Left lung (tissue), 10 donors: ENCODE data around the gene GATC. TPM values are rescaled to one million over a fixed set of nuclear protein-coding genes. Genes with fewer than 3 reads are reported as not detected.

ENCODE experiments used
- ATAC-seq: fragments of 200-7000 bp; cut with Tn5 transposase; one replicate; pipeline ENCODE4 v1.9.1; 2020; ENCODE audit warnings: moderate library complexity
- DNase-seq, 4 donors: peaks; one replicate each; pipeline ENCODE4 v3.0.0-alpha.2; 2013 to 2020
- H3K27ac ChIP-seq, 2 donors: fragments of 200-600 bp; sonication (generic) in 1 of 2; one replicate each; pipeline versions ENCODE4 v1.5.0 to v1.8.0; 2020 to 2021
- H3K27me3 ChIP-seq, 2 donors: fragments of 200-600 bp; sonication (generic) in 1 of 2; one replicate each; pipeline versions ENCODE4 v1.5.0 to v1.8.0; 2020 to 2021
- H3K36me3 ChIP-seq, 2 donors: fragments of 200-600 bp; sonication (generic) in 1 of 2; one replicate each; pipeline versions ENCODE4 v1.5.0 to v1.8.0; 2020 to 2021
- H3K4me1 ChIP-seq, 2 donors: fragments of 200-600 bp; one replicate each; pipeline ENCODE4 v1.8.0; 2021
- H3K4me3 ChIP-seq, 2 donors: fragments of 200-600 bp; sonication (generic) in 1 of 2; one replicate each; pipeline versions ENCODE4 v1.5.0 to v1.8.0; 2020 to 2021; ENCODE audit warnings: mild to moderate bottlenecking in 1 of 2
- H3K9me3 ChIP-seq, 2 donors: fragments of 200-600 bp; sonication (generic) in 1 of 2; one replicate each; pipeline versions ENCODE4 v1.5.0 to v1.8.0; 2020 to 2021
- CTCF ChIP-seq, 2 donors: fragments of 200-600 bp; sonication (generic) in 1 of 2; IDR thresholded peaks; one replicate each; pipeline versions ENCODE4 v1.5.0 to v1.8.0; 2021; ENCODE audit warnings: antibody characterized with exemption in 2 of 2
- intact Hi-C, 2 donors: fragments of 100-400 bp; cut with DNase I; formaldehyde crosslinking; loops; one replicate each; pipeline versions ENCODE4 v1.11.2 to v1.14.2; 2022
- polyA plus RNA-seq, 6 donors: library from polyadenylated mRNA; unstranded; fragments of 120-200 nt; gene quantifications; one replicate each; pipeline ENCODE4 v1.2.1, GENCODE V29; 2013; ENCODE audit not compliant: insufficient read length in 6 of 6
- total RNA-seq, 2 donors: library from RNA; stranded (reverse); fragmentation: NEBNext Ultra II Directional; extraction: Animal tissue kit (Norgen Biotek cat#: 25700); gene quantifications; one replicate each; pipeline ENCODE4 v1.2.1, GENCODE V29; 2021
- donor health status: DM: no; HTN: yes; CAD: no.
- donor health status: DM: no; HTN: no; CAD: no.

GATC gene
- total and polyA plus RNA-seq, 8 donors, result 30.1 to 33.3 (median 31.6) TPM

DNA sequence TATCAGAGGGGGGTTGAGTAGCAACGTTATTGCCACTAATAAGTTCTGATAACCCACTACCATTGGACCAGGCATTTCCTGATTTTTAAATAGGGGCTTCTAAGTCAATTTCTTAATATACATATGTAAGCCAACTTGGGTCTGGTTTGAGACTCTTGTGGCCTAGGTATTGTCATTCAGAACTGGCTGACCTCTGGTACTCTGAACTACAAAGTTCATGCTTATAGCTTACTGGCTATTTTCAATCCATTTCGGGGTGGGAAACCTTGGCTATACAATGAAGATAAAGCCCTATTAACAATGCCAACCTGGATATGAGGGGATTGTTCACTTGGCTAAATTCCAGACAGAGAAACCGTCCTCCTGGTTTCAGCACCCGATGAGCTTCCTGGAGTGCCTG lies 58.3 kb downstream of the GATC start:
- no peak for ATAC-seq
- H3K36me3 ChIP-seq, result peaks cover 0 to 74% of the 10 kb centered on the region in 2 donors
- no peaks in the 10 kb centered on the region for H3K9me3 ChIP-seq

GRCh38 chr12:120508537-120508936 lies 62.3 kb downstream of the GATC start:
- H3K4me3 ChIP-seq, result no peak overlapping the region
- ATAC-seq (no peak), DNase-seq (no peak)
- H3K27ac ChIP-seq, result no peak overlapping the region
- H3K4me1 ChIP-seq, result no peaks in the 10 kb centered on the region
- H3K36me3 ChIP-seq, result peaks cover 0 to 74% of the 10 kb centered on the region in 2 donors
- H3K9me3 ChIP-seq, result no peaks in the 10 kb centered on the region
- no peaks in the 10 kb centered on the region for H3K27me3 ChIP-seq
- intact Hi-C loops, result no loop called here
- no peak for TF ChIP-seq CTCF (IDR thresholded peaks at IDR 0.05)

More for the DNA sequence above, 58.3 kb downstream of the GATC start:
- H3K4me3 ChIP-seq, result no peak overlapping the region
- H3K27ac ChIP-seq, result no peak overlapping the region
- TF ChIP-seq CTCF (IDR thresholded peaks at IDR 0.05), result no peak
- no peak for DNase-seq
- intact Hi-C loops, result no loop called here
- H3K4me1 ChIP-seq, result no peaks in the 10 kb centered on the region
- H3K27me3 ChIP-seq, result no peaks in the 10 kb centered on the region

Other genes starting within 250 kb of the GATC start
- 1,000 to 10,000 TPM; 1,565 to 1,940 TPM for gene RPLP0, start 245.3 kb upstream of the GATC start, total RNA-seq
- gene RPLP0, start 245.3 kb upstream of the GATC start, polyA plus RNA-seq, result 1,000 to 10,000 TPM; 3,134 to 3,748 (median 3,582) TPM
- gene PXN, start 180.7 kb upstream of the GATC start, total RNA-seq, result 100 to 1,000 TPM in 1 of 2 donors, 10 to 100 TPM in 1; 90.7 to 111 TPM
- 10 to 100 TPM; 56.5 to 71.3 (median 64.3) TPM for gene PXN, start 180.7 kb upstream of the GATC start, polyA plus RNA-seq
- 1,000 to 10,000 TPM; 6,889 to 7,719 TPM for gene RNU4-2, start 154.5 kb upstream of the GATC start, total RNA-seq
- gene RNU4-2, start 154.5 kb upstream of the GATC start, polyA plus RNA-seq, result 10 to 100 TPM in 1 of 6 donors, 1 to 10 TPM in 2, not detected in 3; 1.3 to 14.9 (median 1.5) TPM
- 1,000 to 10,000 TPM; 3,185 to 3,518 TPM for gene RNU4-1, start 153.2 kb upstream of the GATC start, total RNA-seq
- gene RNU4-1, start 153.2 kb upstream of the GATC start, polyA plus RNA-seq, result 1 to 10 TPM in 1 of 6 donors, not detected in 5; 1.8 TPM
- gene SIRT4, start 144.1 kb upstream of the GATC start, total RNA-seq, result 1 to 10 TPM; 1.7 to 2.3 TPM
- 1 to 10 TPM; 2.2 to 3.8 (median 3.0) TPM for gene SIRT4, start 144.1 kb upstream of the GATC start, polyA plus RNA-seq
- 10 to 100 TPM in 1 of 2 donors, 1 to 10 TPM in 1; 4.7 to 76.9 TPM for gene PLA2G1B, start 118.7 kb upstream of the GATC start, total RNA-seq
- gene PLA2G1B, start 118.7 kb upstream of the GATC start, polyA plus RNA-seq, result 1 to 10 TPM; 1.1 to 2.4 (median 1.7) TPM
- 1 to 10 TPM in 1 of 2 donors, under 1 TPM in 1; 0.60 to 1.3 TPM for gene MSI1, start 77.3 kb upstream of the GATC start, total RNA-seq
- gene MSI1, start 77.3 kb upstream of the GATC start, polyA plus RNA-seq, result 10 to 100 TPM; 12.9 to 19.3 (median 17.1) TPM
- 100 to 1,000 TPM; 308 to 311 TPM for gene COX6A1, start 8.3 kb upstream of the GATC start, total RNA-seq
- gene COX6A1, start 8.3 kb upstream of the GATC start, polyA plus RNA-seq, result 100 to 1,000 TPM; 187 to 217 (median 212) TPM
- 10 to 100 TPM; 21.9 to 29.1 TPM for gene TRIAP1, start 60 bp upstream of the GATC start, total RNA-seq
- 10 to 100 TPM; 35.1 to 42.4 (median 37.5) TPM for gene TRIAP1, start 60 bp upstream of the GATC start, polyA plus RNA-seq
- gene SRSF9, start 23.3 kb downstream of the GATC start, total RNA-seq, result 100 to 1,000 TPM; 120 to 136 TPM
- gene SRSF9, start 23.3 kb downstream of the GATC start, polyA plus RNA-seq, result 100 to 1,000 TPM; 192 to 225 (median 202) TPM
- gene DYNLL1, start 49.7 kb downstream of the GATC start, total RNA-seq, result 100 to 1,000 TPM; 342 to 352 TPM
- gene DYNLL1, start 49.7 kb downstream of the GATC start, polyA plus RNA-seq, result 100 to 1,000 TPM; 352 to 436 (median 384) TPM
- 10 to 100 TPM; 23.1 to 27.9 TPM for gene COQ5, start 82.7 kb downstream of the GATC start, total RNA-seq
- 10 to 100 TPM; 44.5 to 58.8 (median 51.9) TPM for gene COQ5, start 82.7 kb downstream of the GATC start, polyA plus RNA-seq
- gene RNF10, start 87.9 kb downstream of the GATC start, total RNA-seq, result 100 to 1,000 TPM; 208 to 218 TPM
- 100 to 1,000 TPM; 155 to 251 (median 222) TPM for gene RNF10, start 87.9 kb downstream of the GATC start, polyA plus RNA-seq
- gene POP5, start 135.0 kb downstream of the GATC start, total RNA-seq, result 10 to 100 TPM; 37.9 to 40.6 TPM
- 10 to 100 TPM; 41.8 to 52.6 (median 50.3) TPM for gene POP5, start 135.0 kb downstream of the GATC start, polyA plus RNA-seq
- under 1 TPM; 0.37 to 0.38 TPM for gene CABP1, start 194.2 kb downstream of the GATC start, total RNA-seq
- gene CABP1, start 194.2 kb downstream of the GATC start, polyA plus RNA-seq, result 1 to 10 TPM; 1.9 to 3.7 (median 2.7) TPM
- 100 to 1,000 TPM; 178 to 180 TPM for gene MLEC, start 240.7 kb downstream of the GATC start, total RNA-seq
- 100 to 1,000 TPM; 168 to 209 (median 198) TPM for gene MLEC, start 240.7 kb downstream of the GATC start, polyA plus RNA-seq